SK-N-SH (cell line): ENCODE data around the gene PIP4K2A. TPM values are rescaled to one million over a fixed set of nuclear protein-coding genes. Genes with fewer than 3 reads are reported as not detected.

ENCODE experiments used
- CTCF ChIA-PET: fragments of 300-600, 350-600 bp; formaldehyde crosslinking; extraction: SDS; loops from one replicate; lab custom pipeline; 2021; lab: Yijun Ruan, JAX
- POLR2A ChIA-PET: fragments of 350-600 bp; sonication (Branson Sonifier 250); formaldehyde crosslinking; extraction: SDS; loops from one replicate; lab custom pipeline; 2020; ENCODE audit warnings: antibody characterized with exemption, inconsistent platforms; lab: Yijun Ruan, JAX
- DNase-seq: peaks from one replicate; pipeline ENCODE4 v3.0.0; 2012
- H2AFZ ChIP-seq: fragments of 200-600 bp; sonication (generic); 2 replicates; pipeline ENCODE4 v1.8.1; 2016; ENCODE audit warnings: antibody characterized with exemption, mild to moderate bottlenecking, low read depth
- H3F3A ChIP-seq: fragments of 200-600 bp; sonication (generic); replicated peaks from 2 replicates; pipeline ENCODE3; 2016; ENCODE audit warnings: antibody characterized with exemption, mild to moderate bottlenecking; ENCODE audit not compliant: insufficient read depth
- H3K27ac ChIP-seq, 2 experiments: fragments of 200-500 bp in 1 of 2; fragments of 200-600 bp in 1 of 2; sonication (Bioruptor generic) in 1 of 2; sonication (generic), shearing (Covaris generic) in 1 of 2; 2 replicates each; pipeline versions ENCODE4 v1.5.1 to v1.6.1; 2014 to 2016; ENCODE audit warnings: low read depth in 2 of 2, inconsistent platforms in 1 of 2, low read length in 1 of 2, mild to moderate bottlenecking in 1 of 2, mixed read lengths in 1 of 2
- H3K27me3 ChIP-seq: fragments of 200-600 bp; sonication (generic), shearing (Covaris generic); 2 replicates; pipeline ENCODE4 v1.6.1; 2016; ENCODE audit warnings: mixed run types; ENCODE audit not compliant: insufficient read depth
- H3K36me3 ChIP-seq, 2 experiments: fragments of 200-500 bp in 1 of 2; fragments of 200-600 bp in 1 of 2; sonication (Bioruptor generic) in 1 of 2; sonication (generic) in 1 of 2; replicated peaks in 1 of 2; 2 replicates each; pipeline versions ENCODE3 to v1.5.1; 2014 to 2016; ENCODE audit warnings: low read length in 1 of 2, mild to moderate bottlenecking in 1 of 2; ENCODE audit not compliant: insufficient read depth in 2 of 2, control insufficient read depth in 1 of 2
- H3K4me1 ChIP-seq, 2 experiments: fragments of 200-500 bp in 1 of 2; fragments of 200-600 bp in 1 of 2; sonication (Bioruptor generic) in 1 of 2; sonication (generic), shearing (Covaris generic) in 1 of 2; 2 replicates each; pipeline versions ENCODE4 v1.5.1 to v1.6.1; 2014 to 2016; ENCODE audit warnings: low read depth in 1 of 2, low read length in 1 of 2, mixed run types in 1 of 2; ENCODE audit not compliant: insufficient read depth in 2 of 2, control insufficient read depth in 1 of 2
- H3K4me2 ChIP-seq: fragments of 200-600 bp; sonication (generic), shearing (Covaris generic); 2 replicates; pipeline ENCODE4 v1.6.1; 2017; ENCODE audit warnings: mixed run types
- H3K4me3 ChIP-seq, 2 experiments: fragments of 200-500 bp in 1 of 2; fragments of 200-600 bp in 1 of 2; sonication (Bioruptor generic) in 1 of 2; sonication (generic), shearing (Covaris generic) in 1 of 2; 2 replicates each; pipeline versions ENCODE4 v1.5.1 to v1.8.1; 2014 to 2016; ENCODE audit warnings: low read depth in 2 of 2, inconsistent platforms in 1 of 2, low read length in 1 of 2, mild to moderate bottlenecking in 1 of 2, mixed read lengths in 1 of 2, moderate library complexity in 1 of 2
- H3K79me2 ChIP-seq: fragments of 200-600 bp; sonication (generic); 2 replicates; pipeline ENCODE4 v1.8.1; 2017; ENCODE audit warnings: mild to moderate bottlenecking; ENCODE audit not compliant: insufficient read depth
- H3K9ac ChIP-seq: fragments of 200-600 bp; sonication (generic); 2 replicates; pipeline ENCODE4 v1.6.1; 2017; ENCODE audit warnings: mixed run types
- H3K9me2 ChIP-seq: fragments of 200-600 bp; sonication (generic); 2 replicates; pipeline ENCODE4 v1.6.1; 2017; ENCODE audit warnings: mixed run types
- H3K9me3 ChIP-seq: fragments of 200-600 bp; sonication (generic); 2 replicates; pipeline ENCODE4 v1.6.1; 2017; ENCODE audit warnings: mixed run types, mild to moderate bottlenecking, moderate library complexity
- H4K20me1 ChIP-seq: fragments of 200-600 bp; sonication (generic); 2 replicates; pipeline ENCODE4 v1.6.1; 2017; ENCODE audit warnings: mild to moderate bottlenecking, mixed run types; ENCODE audit not compliant: insufficient read depth
- CTCF ChIP-seq: fragments of 200-600 bp; sonication (generic); IDR thresholded peaks from 2 replicates; pipeline ENCODE4 v1.6.1; 2017; ENCODE audit warnings: antibody characterized with exemption, mild to moderate bottlenecking, moderate library complexity
- ELF1 ChIP-seq: IDR thresholded peaks from 2 replicates; pipeline ENCODE4 v1.4.0; 2012
- FOXJ3 ChIP-seq: sonication (generic); formaldehyde crosslinking; IDR thresholded peaks from 2 replicates; pipeline ENCODE4 v1.5.1; 2020; ENCODE audit warnings: mild to moderate bottlenecking, missing genetic modification reagents
- FOXM1 ChIP-seq: IDR thresholded peaks from 2 replicates; pipeline ENCODE4 v1.4.0; 2012; ENCODE audit warnings: low read depth, mild to moderate bottlenecking
- GABPA ChIP-seq: IDR thresholded peaks from 2 replicates; pipeline ENCODE4 v1.4.0; 2012; ENCODE audit warnings: low read depth, mild to moderate bottlenecking
- GATA2 ChIP-seq: sonication (generic); formaldehyde crosslinking; IDR thresholded peaks from 2 replicates; pipeline ENCODE4 v1.5.0; 2020; ENCODE audit warnings: mild to moderate bottlenecking, missing genetic modification reagents
- MEF2A ChIP-seq: IDR thresholded peaks from 2 replicates; pipeline ENCODE4 v1.4.0; 2012; ENCODE audit warnings: low read depth, borderline replicate concordance
- MXI1 ChIP-seq: IDR thresholded peaks from 2 replicates; pipeline ENCODE4 v1.6.1; 2012; ENCODE audit warnings: mild to moderate bottlenecking, low read depth, low read length, improper control_type of control experiment
- PBX3 ChIP-seq: IDR thresholded peaks from 2 replicates; pipeline ENCODE4; 2012
- POLR2AphosphoS5 ChIP-seq: IDR thresholded peaks from 2 replicates; pipeline ENCODE4 v1.6.1; 2012; ENCODE audit warnings: low read depth, low read length
- RCOR1 ChIP-seq: fragments of 150-350 bp; IDR thresholded peaks from 2 replicates; pipeline ENCODE4 v1.6.1; 2017; ENCODE audit warnings: antibody characterized with exemption, low read length
- RXRA ChIP-seq: IDR thresholded peaks from 2 replicates; pipeline ENCODE4 v1.4.0; 2012; ENCODE audit warnings: low read depth, mild to moderate bottlenecking, borderline replicate concordance
- SIN3A ChIP-seq: IDR thresholded peaks from 2 replicates; pipeline ENCODE4 v1.6.1; 2012; ENCODE audit warnings: low read depth, mild to moderate bottlenecking, low read length, moderate library complexity, borderline replicate concordance
- SMC3 ChIP-seq: IDR thresholded peaks from 2 replicates; pipeline ENCODE4 v1.6.1; 2012; ENCODE audit warnings: low read depth, low read length, improper control_type of control experiment
- TAF1 ChIP-seq: IDR thresholded peaks from 2 replicates; pipeline ENCODE4 v1.6.1; 2012; ENCODE audit warnings: low read depth, mild to moderate bottlenecking, low read length, moderate library complexity, borderline replicate concordance
- TCF12 ChIP-seq: IDR thresholded peaks from 2 replicates; pipeline ENCODE4 v1.4.0; 2012
- TEAD4 ChIP-seq: IDR thresholded peaks from 2 replicates; pipeline ENCODE4 v1.4.0; 2012; ENCODE audit warnings: mild to moderate bottlenecking, borderline replicate concordance; ENCODE audit not compliant: insufficient read depth
- YY1 ChIP-seq: IDR thresholded peaks from 2 replicates; pipeline ENCODE4 v1.4.0; 2012; ENCODE audit warnings: low read depth, mild to moderate bottlenecking
- WGBS: methylation state at CpG from one replicate; pipeline ENCODE4 v1.1.6; 2017; ENCODE audit warnings: low lambda C conversion rate; 5-methylcytosine and 5-hydroxymethylcytosine counted together
- polyA plus RNA-seq, 3 experiments: library from polyadenylated mRNA; depleted of rRNA; stranded (reverse); fragments of >200 nt; gene quantifications; 2 replicates each; pipeline ENCODE4 v1.2.3, GENCODE V29; 2012

Gene PIP4K2A
- polyA plus RNA-seq, 1 of the 3 experiments (the other 2 are of a cell fraction) = 10.8 TPM

GRCh38 chr10:22553452-22553995 lies 160.9 kb downstream of the PIP4K2A start:
- H4K20me1 ChIP-seq = no peaks in the 10 kb centered on the region
- no peaks in the 10 kb centered on the region for H3K9me3 ChIP-seq
- DNase-seq = no peak
- H3K27me3 ChIP-seq = no peaks in the 10 kb centered on the region
- 94% methylated on average over 7 of the region's 7 CpGs for WGBS
- no peak overlapping the region for H3K9ac ChIP-seq
- ChIA-PET POLR2A (interaction anchor here (1.4 kb wide), 1 partner anchor 229 kb away, joined by 5 read pairs; no protein-coding TSS in a partner anchor), CTCF (interaction anchor here (1.2 to 1.6 kb wide), 3 partner anchors 10 to 1057 kb away, joined by 3 to 4 read pairs (median 3); no protein-coding TSS in a partner anchor)
- peaks cover 0 to 7% of the 10 kb centered on the region in 2 experiments; a peak in 1 of 4 replicates for H3K4me1 ChIP-seq
- H3F3A ChIP-seq = no peaks in the 10 kb centered on the region
- no peak overlapping the region for H3K4me3 ChIP-seq
- H3K79me2 ChIP-seq = no peaks in the 10 kb centered on the region
- H2AFZ ChIP-seq = no peak overlapping the region
- no peak overlapping the region for H3K4me2 ChIP-seq
- no peak for TF ChIP-seq RCOR1
- no peak for TF ChIP-seq MXI1
- no peak for TF ChIP-seq POLR2AphosphoS5
- TF ChIP-seq RXRA = no peak
- no peak for TF ChIP-seq TCF12
- no peak for TF ChIP-seq GATA2 (CRISPR knock-in tag)
- no peak for TF ChIP-seq YY1
- TF ChIP-seq GABPA = no peak
- TF ChIP-seq TEAD4 = no peak
- no peak for TF ChIP-seq CTCF
- TF ChIP-seq PBX3 = no peak
- no peak for TF ChIP-seq MEF2A
- TF ChIP-seq FOXM1 = no peak
- no peak for TF ChIP-seq SIN3A
- TF ChIP-seq FOXJ3 (CRISPR knock-in tag) = no peak
- TF ChIP-seq SMC3 = no peak
- H3K9me2 ChIP-seq = no peaks in the 10 kb centered on the region
- peaks cover 8 to 10% of the 10 kb centered on the region in 2 experiments for H3K36me3 ChIP-seq
- H3K27ac ChIP-seq = no peak overlapping the region

GRCh38 chr10:22552888-22553378 lies 161.4 kb downstream of the PIP4K2A start:
- TF ChIP-seq TAF1 = no peak
- no peak for TF ChIP-seq RCOR1
- TF ChIP-seq MXI1 = no peak
- no peak for TF ChIP-seq POLR2AphosphoS5
- TF ChIP-seq ELF1 = no peak
- Histone ChIP-seq H3K9me3 (no peaks in the 10 kb centered on the region), H3K9ac (no peak overlapping the region), H2AFZ (no peak overlapping the region), H3K27ac (no peak overlapping the region), H3K9me2 (no peaks in the 10 kb centered on the region), H3K27me3 (no peaks in the 10 kb centered on the region), H3F3A (no peaks in the 10 kb centered on the region), H3K79me2 (no peaks in the 10 kb centered on the region), H3K4me3 (no peak overlapping the region), H3K4me1 (peaks cover 0 to 7% of the 10 kb centered on the region in 2 experiments; a peak in 1 of 4 replicates), H3K36me3 (peaks cover 8 to 10% of the 10 kb centered on the region in 2 experiments), H4K20me1 (no peaks in the 10 kb centered on the region), H3K4me2 (no peak overlapping the region)
- no peak for DNase-seq
- 87% methylated on average over 5 of the region's 5 CpGs for WGBS
- ChIA-PET POLR2A (no interaction called here), CTCF (interaction anchor here (1.6 kb wide), 1 partner anchor 9 kb away, joined by 4 read pairs; no protein-coding TSS in a partner anchor)
